ENCODE measurements around the gene MZB1.

DNA sequence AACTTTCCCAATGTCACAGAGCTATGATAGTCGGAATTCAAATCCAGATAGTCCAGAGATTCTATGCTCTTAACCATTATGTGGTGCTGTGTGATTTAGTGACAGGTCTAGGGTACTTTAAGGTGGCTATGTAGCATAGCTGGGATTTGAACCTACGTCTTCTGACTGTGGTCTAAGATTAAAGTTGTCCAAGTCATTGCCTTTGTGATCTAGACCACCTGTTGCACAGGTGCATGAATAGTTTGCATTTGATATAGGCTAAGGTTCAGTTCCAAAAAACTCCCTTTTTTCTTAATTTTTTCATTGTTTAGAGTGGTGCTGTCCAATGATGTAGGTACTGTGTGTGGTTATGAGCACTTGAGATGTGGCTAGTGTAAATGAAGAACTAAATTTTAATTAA, 45.5 kb downstream of the MZB1 start:
- TF ChIP-seq, protein P1, sequence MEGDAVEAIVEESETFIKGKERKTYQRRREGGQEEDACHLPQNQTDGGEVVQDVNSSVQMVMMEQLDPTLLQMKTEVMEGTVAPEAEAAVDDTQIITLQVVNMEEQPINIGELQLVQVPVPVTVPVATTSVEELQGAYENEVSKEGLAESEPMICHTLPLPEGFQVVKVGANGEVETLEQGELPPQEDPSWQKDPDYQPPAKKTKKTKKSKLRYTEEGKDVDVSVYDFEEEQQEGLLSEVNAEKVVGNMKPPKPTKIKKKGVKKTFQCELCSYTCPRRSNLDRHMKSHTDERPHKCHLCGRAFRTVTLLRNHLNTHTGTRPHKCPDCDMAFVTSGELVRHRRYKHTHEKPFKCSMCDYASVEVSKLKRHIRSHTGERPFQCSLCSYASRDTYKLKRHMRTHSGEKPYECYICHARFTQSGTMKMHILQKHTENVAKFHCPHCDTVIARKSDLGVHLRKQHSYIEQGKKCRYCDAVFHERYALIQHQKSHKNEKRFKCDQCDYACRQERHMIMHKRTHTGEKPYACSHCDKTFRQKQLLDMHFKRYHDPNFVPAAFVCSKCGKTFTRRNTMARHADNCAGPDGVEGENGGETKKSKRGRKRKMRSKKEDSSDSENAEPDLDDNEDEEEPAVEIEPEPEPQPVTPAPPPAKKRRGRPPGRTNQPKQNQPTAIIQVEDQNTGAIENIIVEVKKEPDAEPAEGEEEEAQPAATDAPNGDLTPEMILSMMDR (IDR thresholded peaks at IDR 0.05; ENCODE audit: poor library complexity), result no peak
- no peak for TF ChIP-seq EZH2phosphoT487 (IDR thresholded peaks at IDR 0.05; ENCODE audit: low read depth, severe bottlenecking, unreplicated experiment)
